Measurements from ENCODE around the gene MPHOSPH8. TPM values are rescaled to one million over a fixed set of nuclear protein-coding genes. Genes with fewer than 3 reads are reported as not detected.

The MPHOSPH8 gene
- total RNA-seq: 16.1 TPM

- ATAC-seq: peak; percentile 100
Observed at GRCh38 chr13:19633479-19634255, at the start of gene MPHOSPH8. Gene MPHOSPH8 (plus strand): TSS chr13:19633659. CDS start chr13:19633749, 90 bp downstream.

- ATAC-seq: no peak
Observed at GRCh38 chr13:19586904-19587634, 46.4 kb upstream of the MPHOSPH8 start.

GRCh38 chr13:19587635-19588300 is 45.7 kb upstream of the MPHOSPH8 start:
- peak; percentile 31 for ATAC-seq

- ATAC-seq: no peak
Observed at GRCh38 chr13:19589312-19589711, 44.1 kb upstream of the MPHOSPH8 start.

GRCh38 chr13:19590423-19590822 is 43.0 kb upstream of the MPHOSPH8 start:
- no peak for ATAC-seq

GRCh38 chr13:19591864-19592263 is 41.6 kb upstream of the MPHOSPH8 start:
- ATAC-seq: no peak

- no peak for ATAC-seq
Observed at GRCh38 chr13:19592657-19593180, 40.7 kb upstream of the MPHOSPH8 start.

- ATAC-seq: no peak
Observed at GRCh38 chr13:19596086-19596485, 37.4 kb upstream of the MPHOSPH8 start.

- no peak for ATAC-seq
Observed at GRCh38 chr13:19596960-19597361, 36.5 kb upstream of the MPHOSPH8 start.

GRCh38 chr13:19597523-19597922 is 35.9 kb upstream of the MPHOSPH8 start:
- ATAC-seq: no peak

GRCh38 chr13:19601749-19602725 is 31.4 kb upstream of the MPHOSPH8 start:
- ATAC-seq: peak; percentile 67

- ATAC-seq: no peak
Observed at GRCh38 chr13:19604306-19604705, 29.2 kb upstream of the MPHOSPH8 start.

GRCh38 chr13:19605161-19605955 is 28.1 kb upstream of the MPHOSPH8 start:
- peak; percentile 85 for ATAC-seq

GRCh38 chr13:19606152-19606551 is 27.3 kb upstream of the MPHOSPH8 start:
- ATAC-seq: peak; percentile 61

GRCh38 chr13:19606737-19607136 is 26.7 kb upstream of the MPHOSPH8 start:
- no peak for ATAC-seq

- no peak for ATAC-seq
Observed at GRCh38 chr13:19607523-19608078, 25.9 kb upstream of the MPHOSPH8 start.

- peak; percentile 55 for ATAC-seq
Observed at GRCh38 chr13:19618977-19619376, 14.5 kb upstream of the MPHOSPH8 start.

- no peak for ATAC-seq
Observed at GRCh38 chr13:19622193-19622592, 11.3 kb upstream of the MPHOSPH8 start.

GRCh38 chr13:19624265-19624664 is 9.2 kb upstream of the MPHOSPH8 start:
- no peak for ATAC-seq

GRCh38 chr13:19632915-19633478 is 462 bp upstream of the MPHOSPH8 start:
- peak; percentile 64 for ATAC-seq

Data from esophagus mucosa (tissue), 1 donor.